GM12878 (cell line): Measurements from ENCODE around the gene CFAP161. TPM values are rescaled to one million over a fixed set of nuclear protein-coding genes. Genes with fewer than 3 reads are reported as not detected.

Experiments used
- ATAC-seq: fragments of 200-7000 bp; cut with Tn5 transposase; 3 replicates; pipeline ENCODE4 v1.9.1; 2020; ENCODE audit warnings: mild to moderate bottlenecking, moderate library complexity
- BruUV-seq: library from RNA; stranded (reverse); fragments of 400-500 nt; replicated peaks from 2 replicates; lab custom pipeline; 2021; lab: Mats Ljungman, UMichigan
- CTCF ChIA-PET: fragments of 300-600 bp; sonication (Branson Sonifier 250); formaldehyde crosslinking; extraction: SDS; loops from one replicate; lab custom pipeline; 2021; ENCODE audit warnings: inconsistent platforms; lab: Yijun Ruan, JAX
- POLR2A ChIA-PET: fragments of 350-600 bp; formaldehyde crosslinking; extraction: SDS; loops from one replicate; lab custom pipeline; 2021; ENCODE audit warnings: inconsistent platforms; lab: Charles Lee
- RAD21 ChIA-PET: fragments of 300-600 bp; sonication (Branson Sonifier 250); formaldehyde crosslinking; loops from one replicate; lab custom pipeline; 2023; ENCODE audit warnings: antibody characterized with exemption; ENCODE audit not compliant: unreplicated experiment; lab: Charles Lee
- SMC1A ChIA-PET: fragments of 300-600 bp; sonication (Branson Sonifier 250); formaldehyde crosslinking; loops from one replicate; lab custom pipeline; 2023; ENCODE audit not compliant: unreplicated experiment, uncharacterized antibody; lab: Charles Lee
- DNase-seq: peaks from one replicate; pipeline ENCODE4 v3.0.0-alpha.2; 2011; ENCODE audit warnings: low read depth, low spot score
- FAIRE-seq: peaks from 3 replicates; lab custom pipeline; 2011; peaks lifted over from hg19 to GRCh38; lab: Jason Lieb, UNC
- H2AFZ ChIP-seq: 2 replicates; pipeline ENCODE4 v1.6.0; 2011; ENCODE audit warnings: low read depth, low read length, control low read depth; ENCODE audit not compliant: control insufficient read depth
- H3K27ac ChIP-seq: 2 replicates; pipeline ENCODE4 v1.5.1; 2011; ENCODE audit warnings: control low read depth; ENCODE audit not compliant: control insufficient read depth, insufficient read depth
- H3K27me3 ChIP-seq, 2 experiments: replicated peaks in 1 of 2; 2 replicates each; pipeline versions ENCODE4 v1.6.0 to v1.6.1; 2011; ENCODE audit warnings: low read length in 1 of 2; ENCODE audit not compliant: control insufficient read depth in 2 of 2, insufficient read depth in 2 of 2
- H3K36me3 ChIP-seq, 2 experiments: 2 replicates each; pipeline ENCODE4 v1.5.1; 2011; ENCODE audit warnings: low read length in 1 of 2; ENCODE audit not compliant: control insufficient read depth in 2 of 2, insufficient read depth in 2 of 2
- H3K4me1 ChIP-seq: 2 replicates; pipeline ENCODE4 v1.6.1; 2011; ENCODE audit warnings: mild to moderate bottlenecking, low read length, moderate library complexity, mixed read lengths; ENCODE audit not compliant: control insufficient read depth, insufficient read depth
- H3K4me2 ChIP-seq: 2 replicates; pipeline ENCODE4 v1.6.0; 2011; ENCODE audit warnings: control low read depth; ENCODE audit not compliant: control insufficient read depth, insufficient read depth
- H3K4me3 ChIP-seq: fragments of 200-600 bp; sonication (generic); 2 replicates; pipeline ENCODE4 v1.5.1; 2016
- H3K79me2 ChIP-seq: 2 replicates; pipeline ENCODE4 v1.6.0; 2011; ENCODE audit warnings: low read length; ENCODE audit not compliant: control insufficient read depth, insufficient read depth
- H3K9ac ChIP-seq: 2 replicates; pipeline ENCODE4 v1.8.0; 2011; ENCODE audit warnings: low read length, control low read depth, mixed read lengths; ENCODE audit not compliant: control insufficient read depth, insufficient read depth
- H3K9me3 ChIP-seq: replicated peaks from 3 replicates; pipeline ENCODE4 v1.5.1; 2011; ENCODE audit warnings: mild to moderate bottlenecking, low read length; ENCODE audit not compliant: control insufficient read depth, insufficient read depth
- H4K20me1 ChIP-seq: 2 replicates; pipeline ENCODE4 v1.6.0; 2011; ENCODE audit not compliant: control insufficient read depth, insufficient read depth
- BACH1 ChIP-seq: fragments of 450-650 bp; IDR thresholded peaks from 2 replicates; pipeline ENCODE4 v1.6.1; 2017; ENCODE audit warnings: mild to moderate bottlenecking, borderline replicate concordance
- CBX5 ChIP-seq: sonication (generic); IDR thresholded peaks from 2 replicates; pipeline ENCODE4 v1.6.1; 2016; ENCODE audit warnings: low read depth, moderate library complexity, mild to moderate bottlenecking, inconsistent platforms
- CEBPZ ChIP-seq: fragments of 150-350 bp; IDR thresholded peaks from 2 replicates; pipeline ENCODE4 v1.6.1; 2016; ENCODE audit warnings: low read depth, low read length
- EP300 ChIP-seq, 2 experiments: fragments of 150-350 bp in 1 of 2; IDR thresholded peaks; 2 replicates each; pipeline ENCODE4 v1.6.1; 2011 to 2012; ENCODE audit warnings: low read depth in 2 of 2, low read length in 2 of 2, borderline replicate concordance in 1 of 2, improper control_type of control experiment in 1 of 2, inconsistent platforms in 1 of 2; ENCODE audit not compliant: control insufficient read depth in 1 of 2
- FOXM1 ChIP-seq: IDR thresholded peaks from 2 replicates; pipeline ENCODE4 v1.6.1; 2012; ENCODE audit warnings: low read depth, mild to moderate bottlenecking, inconsistent platforms, low read length, moderate library complexity
- KDM1A ChIP-seq: fragments of 200-600 bp; sonication (generic); IDR thresholded peaks from 2 replicates; pipeline ENCODE4 v1.6.1; 2016; ENCODE audit warnings: borderline replicate concordance
- KLF5 ChIP-seq: fragments of 450-650 bp; IDR thresholded peaks from 2 replicates; pipeline ENCODE4 v1.6.1; 2014; ENCODE audit warnings: mild to moderate bottlenecking; ENCODE audit not compliant: partially characterized antibody
- POLR2A ChIP-seq: IDR thresholded peaks from 2 replicates; pipeline ENCODE4 v1.6.1; 2011; ENCODE audit warnings: low read depth, mild to moderate bottlenecking, low read length
- RELB ChIP-seq: fragments of 450-650 bp; IDR thresholded peaks from 2 replicates; pipeline ENCODE4 v1.6.1; 2017; ENCODE audit warnings: low read depth, mild to moderate bottlenecking, moderate library complexity
- RUNX3 ChIP-seq: IDR thresholded peaks from 2 replicates; pipeline ENCODE4 v1.6.1; 2012; ENCODE audit warnings: low read length, inconsistent platforms
- SMARCA5 ChIP-seq: fragments of 450-650 bp; IDR thresholded peaks from 2 replicates; pipeline ENCODE4 v1.6.1; 2017; ENCODE audit warnings: mild to moderate bottlenecking
- SUZ12 ChIP-seq: fragments of 200-600 bp; sonication (generic); IDR thresholded peaks from one replicate; pipeline ENCODE4 v1.6.1; 2018; ENCODE audit warnings: antibody characterized with exemption, mild to moderate bottlenecking; ENCODE audit not compliant: unreplicated experiment
- ZBTB11 ChIP-seq: fragments of 450-650 bp; formaldehyde crosslinking; IDR thresholded peaks from 2 replicates; pipeline ENCODE4 v1.5.0; 2022; ENCODE audit warnings: mild to moderate bottlenecking, missing genetic modification characterization
- ZBTB33 ChIP-seq: fragments of 450-650 bp; IDR thresholded peaks from 2 replicates; pipeline ENCODE4 v1.6.1; 2017; ENCODE audit warnings: mild to moderate bottlenecking
- ZNF24 ChIP-seq: fragments of 450-650 bp; IDR thresholded peaks from 2 replicates; pipeline ENCODE4 v1.6.1; 2017; ENCODE audit warnings: antibody characterized with exemption, mild to moderate bottlenecking
- ZNF622 ChIP-seq: fragments of 450-650 bp; IDR thresholded peaks from 2 replicates; pipeline ENCODE4 v1.6.1; 2017; ENCODE audit warnings: mild to moderate bottlenecking, inconsistent platforms
- whole genome bisulfite sequencing: methylation state at CpG from one replicate; pipeline ENCODE4 v1.1.6; 2016; ENCODE audit warnings: low lambda C conversion rate; ENCODE audit not compliant: insufficient replicate concordance, insufficient coverage; ENCODE audit errors: missing lambda C conversion rate; 5-methylcytosine and 5-hydroxymethylcytosine counted together
- in situ Hi-C: fragments of 300-500 bp; cut with MboI; formaldehyde crosslinking; loops from 9 replicates; pipeline ENCODE4 v1.14.3; 2018; ENCODE audit warnings: mixed read lengths
- intact Hi-C: fragments of 100-400 bp; cut with micrococcal nuclease; formaldehyde crosslinking; loops from one replicate; pipeline ENCODE4 v1.14.2; 2022; ENCODE audit not compliant: unreplicated experiment
- polyA plus RNA-seq, 11 experiments: library from polyadenylated mRNA; depleted of rRNA in 4 of 11; unstranded in 6 of 11; stranded (reverse) in 5 of 11; fragments of >200 nt; fragmentation: Nextera tagmentation in 4 of 11; fragmentation: Illumina TruSeq in 1 of 11; extraction: Ambion mirVana in 4 of 11; extraction: Trizol in 1 of 11; gene quantifications; 1 replicate in 1 of 11; 2 replicates in 10 of 11; pipeline versions ENCODE4 v1.2.1 to v1.2.3, GENCODE V29; 2011 to 2016; ENCODE audit warnings: inconsistent platforms in 2 of 11, missing spikeins in 2 of 11, low read depth in 1 of 11
- total RNA-seq, 4 experiments: library from RNA; depleted of rRNA in 3 of 4; stranded (reverse); fragments of >200 nt in 3 of 4; fragmentation: Illumina TruSeq in 1 of 4; extraction: Trizol in 1 of 4; gene quantifications; 2 replicates each; pipeline versions ENCODE4 v1.2.1 to v1.2.3, GENCODE V29; 2013 to 2021

Gene CFAP161
- total and polyA plus RNA-seq, 10 of the 15 experiments (the other 5 are each of a cell fraction or from before 2014, with no cell fraction given) = 0.31 TPM; not detected in 9

- 48% methylated on average over 4 of the region's 4 CpGs for WGBS
- intact Hi-C loops (no loop called here), in situ Hi-C loops (no loop called here)
- Histone ChIP-seq H2AFZ (no peak overlapping the region), H3K79me2 (no peaks in the 10 kb centered on the region), H3K4me1 (no peaks in the 10 kb centered on the region; the same call in 1 of the 2 replicates), H4K20me1 (no peaks in the 10 kb centered on the region), H3K27ac (no peak overlapping the region), H3K4me2 (no peak overlapping the region), H3K9me3 (no peaks in the 10 kb centered on the region), H3K27me3 (no peaks in the 10 kb centered on the region; a peak in 2 of 4 replicates), H3K9ac (no peak overlapping the region), H3K4me3 (no peak overlapping the region), H3K36me3 (no peaks in the 10 kb centered on the region)
- ATAC-seq (no peak), DNase-seq (no peak), FAIRE-seq (no peak)
- ChIA-PET CTCF (no interaction called here), POLR2A (no interaction called here), SMC1A (no interaction called here), RAD21 (no interaction called here)
- no TSS peak for BruUV-seq
- TF ChIP-seq BACH1 (no peak), RUNX3 (no peak), ZBTB33 (no peak), ZBTB11 (CRISPR knock-in tag) (no peak), RELB (no peak), SMARCA5 (no peak), ZNF24 (no peak), CBX5 (no peak), EP300 (IDR thresholded peaks at IDR 0.05; ENCODE audit: borderline replicate concordance in 1 of 2, control insufficient read depth in 1 of 2, low read depth in 2 of 2, low read length in 2 of 2) (no peak), SUZ12 (no peak), ZNF622 (no peak), KLF5 (no peak), CEBPZ (no peak), POLR2A (no peak), KDM1A (no peak), FOXM1 (no peak)
Observed at GRCh38 chr15:81084716-81085115, 49.4 kb upstream of the CFAP161 start.
